Brain microvascular endothelial cell (primary cell): ENCODE measurements around the gene MED12L.
"Not testable (repeated sequence)": the region's sequence is repeated elsewhere in the genome, so short reads cannot be mapped to it uniquely, and the experiment has no call there.

Experiments used
- DNase-seq: peaks from one replicate; pipeline ENCODE4 v3.0.0-alpha.2; 2020
- H3K27ac ChIP-seq: fragments of 250-450 bp; sonication (Bioruptor Pico); 2 replicates; pipeline ENCODE4 v1.5.1; 2020; ENCODE audit warnings: mild to moderate bottlenecking, moderate library complexity
- H3K27me3 ChIP-seq: fragments of 250-450 bp; sonication (Bioruptor Pico); replicated peaks from 2 replicates; pipeline ENCODE4 v1.5.1; 2020; ENCODE audit warnings: mild to moderate bottlenecking
- H3K36me3 ChIP-seq: fragments of 250-450 bp; sonication (Bioruptor Pico); replicated peaks from 2 replicates; pipeline ENCODE4 v1.5.1; 2020; ENCODE audit warnings: mild to moderate bottlenecking
- H3K4me3 ChIP-seq: 2 replicates; pipeline ENCODE4 v1.5.1; 2011; ENCODE audit warnings: low read depth, mild to moderate bottlenecking, control low read depth, low read length, moderate library complexity
- in situ Hi-C: cut with HindIII; loops from 2 replicates; pipeline ENCODE4 v1.10.0; 2017; ENCODE audit warnings: low sequenced_read_pairs, low pct_ligation_motif_present
- TF ChIP-seq, protein P1 (sequence below): IDR thresholded peaks from 2 replicates; pipeline ENCODE4 v1.5.1; 2011; ENCODE audit warnings: low read depth, mild to moderate bottlenecking, moderate library complexity, low read length, control low read depth, inconsistent platforms; ENCODE audit errors: missing control alignments

The MED12L gene

DNA sequence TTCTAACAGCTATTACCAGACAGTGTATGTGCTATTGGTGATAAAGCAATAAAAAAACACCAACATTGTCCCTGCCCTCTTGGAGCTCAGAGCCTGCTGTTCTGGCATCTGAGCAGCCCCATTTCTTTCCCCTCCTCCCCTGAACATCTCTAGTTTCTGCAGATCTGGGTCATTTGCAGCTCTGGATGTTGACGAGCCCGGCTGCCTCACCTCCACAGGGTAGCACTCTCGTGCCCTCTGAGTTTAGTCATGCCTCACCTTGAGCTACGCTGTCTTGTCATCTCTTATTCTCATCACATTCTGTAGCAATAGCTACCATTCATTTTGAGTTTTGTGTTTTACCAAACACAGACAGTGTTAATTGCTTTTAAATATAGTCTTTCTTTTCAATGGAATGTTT is 147.5 kb downstream of the MED12L start:
- no peak overlapping the region for H3K27ac ChIP-seq
- TF ChIP-seq, protein P1, sequence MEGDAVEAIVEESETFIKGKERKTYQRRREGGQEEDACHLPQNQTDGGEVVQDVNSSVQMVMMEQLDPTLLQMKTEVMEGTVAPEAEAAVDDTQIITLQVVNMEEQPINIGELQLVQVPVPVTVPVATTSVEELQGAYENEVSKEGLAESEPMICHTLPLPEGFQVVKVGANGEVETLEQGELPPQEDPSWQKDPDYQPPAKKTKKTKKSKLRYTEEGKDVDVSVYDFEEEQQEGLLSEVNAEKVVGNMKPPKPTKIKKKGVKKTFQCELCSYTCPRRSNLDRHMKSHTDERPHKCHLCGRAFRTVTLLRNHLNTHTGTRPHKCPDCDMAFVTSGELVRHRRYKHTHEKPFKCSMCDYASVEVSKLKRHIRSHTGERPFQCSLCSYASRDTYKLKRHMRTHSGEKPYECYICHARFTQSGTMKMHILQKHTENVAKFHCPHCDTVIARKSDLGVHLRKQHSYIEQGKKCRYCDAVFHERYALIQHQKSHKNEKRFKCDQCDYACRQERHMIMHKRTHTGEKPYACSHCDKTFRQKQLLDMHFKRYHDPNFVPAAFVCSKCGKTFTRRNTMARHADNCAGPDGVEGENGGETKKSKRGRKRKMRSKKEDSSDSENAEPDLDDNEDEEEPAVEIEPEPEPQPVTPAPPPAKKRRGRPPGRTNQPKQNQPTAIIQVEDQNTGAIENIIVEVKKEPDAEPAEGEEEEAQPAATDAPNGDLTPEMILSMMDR, result no peak
- DNase-seq, result no peak
- no peaks in the 10 kb centered on the region for H3K27me3 ChIP-seq
- in situ Hi-C loops, result no loop called here
- no peak overlapping the region for H3K4me3 ChIP-seq
- H3K36me3 ChIP-seq, result no peaks in the 10 kb centered on the region

DNA sequence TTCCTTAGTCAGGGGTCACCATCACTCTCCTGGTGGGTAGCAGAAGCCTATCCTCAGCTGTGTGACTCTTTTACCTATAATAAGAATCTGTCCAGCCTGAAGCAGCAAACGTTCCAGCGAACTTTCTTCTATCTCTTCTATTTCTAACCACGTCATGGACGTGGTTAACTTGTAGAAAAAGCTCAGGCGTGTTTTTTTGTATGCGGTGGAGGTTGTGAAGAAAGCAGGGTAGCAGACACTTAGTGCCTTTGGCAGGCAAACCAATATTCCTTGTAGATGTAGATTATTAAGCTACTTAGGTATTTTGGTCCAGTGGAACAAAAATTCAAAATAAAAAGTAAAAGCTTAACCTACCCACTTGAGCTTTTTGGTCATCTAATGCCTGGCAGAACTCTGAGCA is 149.4 kb downstream of the MED12L start:
- Histone ChIP-seq H3K27ac (no peak overlapping the region), H3K36me3 (no peaks in the 10 kb centered on the region), H3K27me3 (no peaks in the 10 kb centered on the region), H3K4me3 (no peak overlapping the region)
- in situ Hi-C loops, result no loop called here
- DNase-seq, result no peak
- TF ChIP-seq, protein P1, result no peak

DNA sequence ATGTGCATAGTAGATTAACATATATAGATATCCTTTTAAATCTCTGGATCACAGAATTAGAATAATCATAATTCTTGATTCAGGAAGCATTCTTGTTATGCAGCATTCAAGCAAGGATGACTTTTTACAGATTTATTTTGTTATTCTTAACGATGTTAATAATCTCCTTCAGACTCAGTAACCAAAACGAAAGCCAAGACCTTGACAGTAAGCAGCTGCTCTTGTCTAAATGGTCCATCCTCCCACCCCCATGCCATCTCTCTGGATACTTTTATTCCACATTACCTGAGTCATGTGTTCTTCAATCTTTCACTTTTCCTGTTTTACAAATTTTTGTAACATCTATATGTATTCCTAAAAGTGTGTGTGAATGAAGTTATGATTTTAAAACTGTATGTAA is 150.9 kb downstream of the MED12L start:
- in situ Hi-C loops, result no loop called here
- Histone ChIP-seq H3K27me3 (no peaks in the 10 kb centered on the region), H3K36me3 (no peaks in the 10 kb centered on the region), H3K4me3 (no peak overlapping the region), H3K27ac (no peak overlapping the region)
- TF ChIP-seq, protein P1, result no peak
- no peak for DNase-seq

DNA sequence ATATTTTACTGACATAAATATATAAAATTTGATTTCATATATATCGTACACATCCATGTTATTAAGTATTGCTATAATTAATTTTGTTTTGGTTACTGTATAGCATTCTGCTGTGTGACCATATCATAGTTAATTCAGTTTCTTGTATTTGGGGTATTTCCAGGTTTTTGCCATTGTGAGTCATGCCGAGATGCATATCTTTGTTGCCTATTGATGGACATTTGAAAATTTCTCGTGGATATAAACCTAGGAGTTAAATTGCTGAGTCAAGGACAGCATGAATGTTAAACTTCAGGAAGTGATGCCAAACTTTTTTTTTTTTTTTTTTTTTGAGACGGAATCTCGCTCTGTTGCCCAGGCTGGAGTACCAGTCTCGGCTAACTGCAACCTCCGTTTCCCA is 151.3 kb downstream of the MED12L start:
- Histone ChIP-seq H3K36me3 (no peaks in the 10 kb centered on the region), H3K27ac (no peak overlapping the region), H3K27me3 (no peaks in the 10 kb centered on the region), H3K4me3 (no peak overlapping the region)
- DNase-seq, result no peak
- TF ChIP-seq, protein P1, result no peak
- in situ Hi-C loops, result no loop called here

DNA sequence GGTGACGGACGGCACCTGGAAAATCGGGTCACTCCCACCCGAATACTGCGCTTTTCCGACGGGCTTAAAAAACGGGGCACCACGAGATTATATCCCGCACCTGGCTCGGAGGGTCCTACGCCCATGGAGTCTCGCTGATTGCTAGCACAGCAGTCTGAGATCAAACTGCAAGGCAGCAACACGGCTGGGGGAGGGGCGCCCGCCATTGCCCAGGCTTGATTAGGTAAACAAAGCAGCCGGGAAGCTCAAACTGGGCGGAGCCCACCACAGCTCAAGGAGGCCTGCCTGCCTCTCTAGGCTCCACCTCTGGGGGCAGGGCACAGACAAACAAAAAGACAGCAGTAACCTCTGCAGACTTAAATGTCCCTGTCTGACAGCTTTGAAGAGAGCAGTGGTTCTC is 156.5 kb downstream of the MED12L start:
- H3K27ac ChIP-seq, in situ Hi-C loops, H3K36me3 ChIP-seq, H3K27me3 ChIP-seq, DNase-seq, H3K4me3 ChIP-seq: not testable (repeated sequence)

DNA sequence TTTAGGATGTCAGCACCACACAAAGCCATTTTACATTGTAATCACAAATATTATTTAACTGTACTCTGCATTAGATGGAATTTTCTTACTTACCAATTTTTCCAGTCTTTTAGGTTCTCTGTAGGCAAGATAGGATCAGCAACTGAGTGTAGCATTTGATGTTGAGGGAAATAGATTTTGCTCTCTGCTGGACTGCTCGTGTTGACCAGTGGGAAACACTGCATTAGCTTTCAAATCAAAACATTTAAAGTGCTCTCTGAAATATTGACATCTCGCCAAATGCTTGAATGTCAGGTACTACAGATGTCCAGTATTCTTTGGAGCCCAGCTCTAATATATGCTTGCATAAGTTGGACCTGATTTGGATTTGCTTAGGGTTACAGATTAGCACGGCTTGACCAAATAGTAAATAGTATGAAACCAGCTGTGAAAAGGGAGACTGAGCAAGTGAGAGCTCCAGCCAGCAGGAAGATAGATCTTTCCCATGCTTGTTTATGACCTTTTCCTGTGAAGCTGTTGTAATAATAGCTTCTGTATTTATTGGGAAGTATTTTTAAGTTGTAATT is 163.4 kb downstream of the MED12L start:
- Histone ChIP-seq H3K36me3 (no peaks in the 10 kb centered on the region), H3K27ac (no peak overlapping the region), H3K27me3 (no peaks in the 10 kb centered on the region), H3K4me3 (no peak overlapping the region)
- in situ Hi-C loops, result no loop called here
- DNase-seq, result no peak
- TF ChIP-seq, protein P1, result no peak
